GM20431 (cell line): ENCODE results near the gene MRPL34.
"Not testable (repeated sequence)": the region's sequence is repeated elsewhere in the genome, so short reads cannot be mapped to it uniquely, and the experiment has no call there.

Experiments
- in situ Hi-C: fragments of 300-500 bp; cut with MseI, MboI; formaldehyde crosslinking; loops from one replicate; pipeline ENCODE4 v1.15.0; 2020; ENCODE audit warnings: low sequenced_read_pairs; ENCODE audit not compliant: unreplicated experiment

The MRPL34 gene

GRCh38 chr19:17305517-17306284, at the start of gene MRPL34:
MRPL34 (plus strand) TSS chr19:17305872; CDS start chr19:17305893, 21 bp downstream.
- in situ Hi-C loops: no loop called here

- in situ Hi-C loops: no loop called here
Observed at GRCh38 chr19:17256130-17256529, 49.5 kb upstream of the MRPL34 start.

GRCh38 chr19:17259118-17259780, 46.4 kb upstream of the MRPL34 start:
- in situ Hi-C loops: no loop called here

GRCh38 chr19:17259934-17260333, 45.7 kb upstream of the MRPL34 start:
- in situ Hi-C loops: no loop called here

GRCh38 chr19:17260842-17261325, 44.8 kb upstream of the MRPL34 start:
- in situ Hi-C loops: no loop called here

- in situ Hi-C loops: no loop called here
Observed at GRCh38 chr19:17262557-17262956, 43.1 kb upstream of the MRPL34 start.

- in situ Hi-C loops: no loop called here
Observed at GRCh38 chr19:17263712-17264640, 41.7 kb upstream of the MRPL34 start.

GRCh38 chr19:17264641-17264979, 41.1 kb upstream of the MRPL34 start, which contains the start of gene USHBP1:
USHBP1 (minus strand) TSS chr19:17264745; CDS start chr19:17264299, 446 bp downstream.
- in situ Hi-C loops: no loop called here

GRCh38 chr19:17266026-17266425, 39.6 kb upstream of the MRPL34 start:
- in situ Hi-C loops: no loop called here

GRCh38 chr19:17266589-17266974, 39.1 kb upstream of the MRPL34 start:
- in situ Hi-C loops: no loop called here

GRCh38 chr19:17266975-17267788, 38.5 kb upstream of the MRPL34 start, which contains the start of gene BABAM1:
BABAM1 (plus strand) TSS chr19:17267443; CDS start chr19:17268807, 1,364 bp downstream.
- in situ Hi-C loops: no loop called here

GRCh38 chr19:17268754-17269153, 36.9 kb upstream of the MRPL34 start:
- in situ Hi-C loops: no loop called here

- in situ Hi-C loops: not testable (repeated sequence)
Observed at GRCh38 chr19:17274892-17275291, 30.8 kb upstream of the MRPL34 start.

- in situ Hi-C loops: no loop called here
Observed at GRCh38 chr19:17275441-17276175, 30.1 kb upstream of the MRPL34 start.

- in situ Hi-C loops: no loop called here
Observed at GRCh38 chr19:17279436-17279835, 26.2 kb upstream of the MRPL34 start.

GRCh38 chr19:17281391-17282304, 24.0 kb upstream of the MRPL34 start, which contains the start of gene ANKLE1:
ANKLE1 (plus strand) TSS chr19:17281901; CDS start chr19:17281921, 20 bp downstream.
- in situ Hi-C loops: no loop called here

GRCh38 chr19:17282488-17283125, 23.1 kb upstream of the MRPL34 start:
- in situ Hi-C loops: no loop called here
